RPMI8226 (cell line): ENCODE measurements around the gene ALG5.

Source experiments
- DNase-seq: peaks from one replicate; pipeline ENCODE4 v3.0.0-alpha.2; 2015

The ALG5 gene

GRCh38 chr13:36975172-36975571 lies 24.0 kb downstream of the ALG5 start:
- no peak for DNase-seq

- DNase-seq: peak; percentile 34
These were observed 25.4 kb downstream of the ALG5 start for GRCh38 chr13:36973621-36974295.

GRCh38 chr13:36973009-36973408 lies 26.1 kb downstream of the ALG5 start:
- DNase-seq: no peak

- no peak for DNase-seq
These were observed 32.7 kb downstream of the ALG5 start for GRCh38 chr13:36966404-36966803.

GRCh38 chr13:36965767-36966166 lies 33.4 kb downstream of the ALG5 start:
- no peak for DNase-seq

GRCh38 chr13:36959456-36960116 lies 39.6 kb downstream of the ALG5 start:
- no peak for DNase-seq

GRCh38 chr13:36954542-36954941 lies 44.6 kb downstream of the ALG5 start:
- DNase-seq: no peak

- DNase-seq: no peak
These were observed 48.2 kb downstream of the ALG5 start for GRCh38 chr13:36950920-36951319.

GRCh38 chr13:36950330-36950729 lies 48.8 kb downstream of the ALG5 start:
- DNase-seq: no peak

GRCh38 chr13:36945078-36945477 lies 54.1 kb downstream of the ALG5 start:
- no peak for DNase-seq

GRCh38 chr13:36925603-36926002 lies 73.5 kb downstream of the ALG5 start:
- DNase-seq: peak; percentile 26

GRCh38 chr13:36924001-36924400 lies 75.1 kb downstream of the ALG5 start:
- no peak for DNase-seq

GRCh38 chr13:36921631-36922301 lies 77.4 kb downstream of the ALG5 start:
- DNase-seq: no peak

GRCh38 chr13:36920616-36921185 lies 78.4 kb downstream of the ALG5 start:
- no peak for DNase-seq

GRCh38 chr13:36919833-36920615 lies 79.1 kb downstream of the ALG5 start, which contains the start of gene SMAD9:
SMAD9 (minus strand) TSS chr13:36920238; CDS start chr13:36879689, 40,549 bp downstream.
- DNase-seq: peak; percentile 36

GRCh38 chr13:36919171-36919832 lies 79.8 kb downstream of the ALG5 start:
- DNase-seq: no peak

- no peak for DNase-seq
These were observed 80.7 kb downstream of the ALG5 start for GRCh38 chr13:36918246-36919131.

- DNase-seq: no peak
These were observed 81.8 kb downstream of the ALG5 start for GRCh38 chr13:36917311-36917710.

GRCh38 chr13:36915896-36916640 lies 83.1 kb downstream of the ALG5 start:
- no peak for DNase-seq

- no peak for DNase-seq
These were observed 84.0 kb downstream of the ALG5 start for GRCh38 chr13:36915106-36915505.
